SK-N-MC (cell line): ENCODE measurements around the gene YBX2.
A peak's percentile ranks its signal among the peaks of the same experiment; 100 is the strongest.

Experiments used
- DNase-seq: peaks from one replicate; pipeline ENCODE4 v3.0.0-alpha.2; 2011; ENCODE audit warnings: low read depth, low spot score
- H3K27ac ChIP-seq: fragments of 200-600 bp; sonication (generic); 2 replicates; pipeline ENCODE4 v1.5.1; 2016; ENCODE audit warnings: mixed run types
- H3K36me3 ChIP-seq: fragments of 200-600 bp; sonication (generic); 2 replicates; pipeline ENCODE4 v1.6.1; 2017; ENCODE audit warnings: antibody characterized with exemption, low read length, mixed read lengths; ENCODE audit not compliant: insufficient read depth
- H3K4me3 ChIP-seq: fragments of 200-600 bp; sonication (generic); 2 replicates; pipeline ENCODE4 v1.5.1; 2016
- H3K9ac ChIP-seq: fragments of 200-600 bp; sonication (generic); 2 replicates; pipeline ENCODE4 v1.8.0; 2017; ENCODE audit warnings: mixed run types, mixed read lengths; ENCODE audit not compliant: insufficient read length
- H3K9me3 ChIP-seq: fragments of 200-600 bp; sonication (generic); 2 replicates; pipeline ENCODE4 v1.6.1; 2017; ENCODE audit warnings: low read depth, mild to moderate bottlenecking, antibody characterized with exemption, low read length, moderate library complexity, mixed read lengths
- EZH2 ChIP-seq: fragments of 200-600 bp; sonication (generic); IDR thresholded peaks from one replicate; pipeline ENCODE4 v1.6.1; 2017; ENCODE audit warnings: antibody characterized with exemption
- FOXP2 ChIP-seq: optimal IDR thresholded peaks from 2 replicates; pipeline ENCODE3; 2011; ENCODE audit warnings: mild to moderate bottlenecking, moderate library complexity; ENCODE audit not compliant: insufficient read depth; ENCODE audit errors: extremely low read length, control extremely low read depth
- POLR2AphosphoS5 ChIP-seq: IDR thresholded peaks from 2 replicates; pipeline ENCODE4 v1.6.1; 2012; ENCODE audit warnings: mild to moderate bottlenecking, low read depth, low read length, borderline replicate concordance

YBX2 gene

GRCh38 chr17:7332111-7332510 lies 37.7 kb upstream of the YBX2 start:
- no peak overlapping the region for H3K27ac ChIP-seq
- no peaks in the 10 kb centered on the region for H3K36me3 ChIP-seq
- no peak for TF ChIP-seq POLR2AphosphoS5
- TF ChIP-seq EZH2 = no peak
- no peak for TF ChIP-seq FOXP2
- no peak for DNase-seq
- H3K4me3 ChIP-seq = no peak overlapping the region
- no peak overlapping the region for H3K9ac ChIP-seq
- H3K9me3 ChIP-seq = no peaks in the 10 kb centered on the region

GRCh38 chr17:7330638-7331015 lies 36.2 kb upstream of the YBX2 start:
- Histone ChIP-seq H3K9ac (peak overlapping the region; percentile 54), H3K27ac (peak overlapping the region; percentile 69)
- DNase-seq = no peak

GRCh38 chr17:7329997-7330637 lies 35.7 kb upstream of the YBX2 start:
- H3K27ac ChIP-seq = peak overlapping the region; percentile 90
- H3K9ac ChIP-seq = peak overlapping the region; percentile 82
- peaks cover 4% of the 10 kb centered on the region; the same call in 1 of the 2 replicates for H3K36me3 ChIP-seq
- no peaks in the 10 kb centered on the region for H3K9me3 ChIP-seq
- no peak for TF ChIP-seq EZH2
- TF ChIP-seq FOXP2 = no peak
- no peak for TF ChIP-seq POLR2AphosphoS5
- no peak for DNase-seq
- peak overlapping the region; percentile 87 for H3K4me3 ChIP-seq

More at GRCh38 chr17:7330638-7331015, 36.2 kb upstream of the YBX2 start:
- TF ChIP-seq EZH2 = no peak
- no peak for TF ChIP-seq POLR2AphosphoS5
- no peak for TF ChIP-seq FOXP2
- Histone ChIP-seq H3K36me3 (peaks cover 4% of the 10 kb centered on the region; the same call in 1 of the 2 replicates), H3K9me3 (no peaks in the 10 kb centered on the region), H3K4me3 (peak overlapping the region; percentile 87)

- Histone ChIP-seq H3K36me3 (peaks cover 8% of the 10 kb centered on the region; the same call in 1 of the 2 replicates), H3K9me3 (no peaks in the 10 kb centered on the region), H3K9ac (peak overlapping the region; percentile 82), H3K27ac (peak overlapping the region; percentile 90), H3K4me3 (peak overlapping the region; percentile 87)
- TF ChIP-seq FOXP2 (no peak), POLR2AphosphoS5 (peak; percentile 80)
- DNase-seq = peak; percentile 89
Measured at GRCh38 chr17:7329374-7329996, 35.0 kb upstream of the YBX2 start.

GRCh38 chr17:7328840-7329373 lies 34.5 kb upstream of the YBX2 start, which contains the start of gene NEURL4:
Gene NEURL4, minus strand, starts transcription at chr17:7329335. Its CDS starts 23 bp downstream, at chr17:7329312.
- DNase-seq = no peak
- H3K27ac ChIP-seq = peak within 1 kb of the TSS; percentile 90
- TF ChIP-seq POLR2AphosphoS5 (no peak), FOXP2 (no peak), EZH2 (no peak)
- H3K9ac ChIP-seq = peak within 1 kb of the TSS; percentile 82
- peak within 1 kb of the TSS; percentile 87 for H3K4me3 ChIP-seq
- H3K9me3 ChIP-seq = no peaks in the 10 kb centered on the region
- peaks cover 13% of the 10 kb centered on the region; the same call in 1 of the 2 replicates for H3K36me3 ChIP-seq

GRCh38 chr17:7328009-7328408 lies 33.6 kb upstream of the YBX2 start:
- Histone ChIP-seq H3K9me3 (no peaks in the 10 kb centered on the region), H3K4me3 (peak overlapping the region; percentile 87), H3K36me3 (peaks cover 22% of the 10 kb centered on the region; the same call in 1 of the 2 replicates), H3K27ac (no peak overlapping the region), H3K9ac (peak overlapping the region; percentile 82)
- DNase-seq = no peak
- TF ChIP-seq POLR2AphosphoS5 = no peak
- no peak for TF ChIP-seq FOXP2
- TF ChIP-seq EZH2 = no peak

GRCh38 chr17:7327501-7327900 lies 33.1 kb upstream of the YBX2 start:
- H3K27ac ChIP-seq = no peak overlapping the region
- H3K9me3 ChIP-seq = no peaks in the 10 kb centered on the region
- H3K36me3 ChIP-seq = peaks cover 27% of the 10 kb centered on the region; the same call in 1 of the 2 replicates
- TF ChIP-seq POLR2AphosphoS5 (no peak), FOXP2 (no peak), EZH2 (no peak)
- no peak overlapping the region for H3K9ac ChIP-seq
- no peak for DNase-seq
- H3K4me3 ChIP-seq = no peak overlapping the region

- Histone ChIP-seq H3K9ac (no peak overlapping the region), H3K27ac (no peak overlapping the region), H3K9me3 (no peaks in the 10 kb centered on the region), H3K4me3 (no peak overlapping the region), H3K36me3 (peaks cover 31% of the 10 kb centered on the region; the same call in 1 of the 2 replicates)
- DNase-seq = no peak
- no peak for TF ChIP-seq EZH2
Measured at GRCh38 chr17:7327056-7327455, 32.6 kb upstream of the YBX2 start.

GRCh38 chr17:7326186-7326585 lies 31.7 kb upstream of the YBX2 start:
- Histone ChIP-seq H3K27ac (no peak overlapping the region), H3K36me3 (peaks cover 40% of the 10 kb centered on the region; the same call in 1 of the 2 replicates), H3K4me3 (no peak overlapping the region), H3K9ac (no peak overlapping the region), H3K9me3 (no peaks in the 10 kb centered on the region)
- no peak for DNase-seq
- TF ChIP-seq POLR2AphosphoS5 (no peak), EZH2 (no peak), FOXP2 (no peak)
